ENCODE results near the gene DHCR24.
A peak's percentile ranks its signal among the peaks of the same experiment; 100 is the strongest.

DHCR24 gene

DNA sequence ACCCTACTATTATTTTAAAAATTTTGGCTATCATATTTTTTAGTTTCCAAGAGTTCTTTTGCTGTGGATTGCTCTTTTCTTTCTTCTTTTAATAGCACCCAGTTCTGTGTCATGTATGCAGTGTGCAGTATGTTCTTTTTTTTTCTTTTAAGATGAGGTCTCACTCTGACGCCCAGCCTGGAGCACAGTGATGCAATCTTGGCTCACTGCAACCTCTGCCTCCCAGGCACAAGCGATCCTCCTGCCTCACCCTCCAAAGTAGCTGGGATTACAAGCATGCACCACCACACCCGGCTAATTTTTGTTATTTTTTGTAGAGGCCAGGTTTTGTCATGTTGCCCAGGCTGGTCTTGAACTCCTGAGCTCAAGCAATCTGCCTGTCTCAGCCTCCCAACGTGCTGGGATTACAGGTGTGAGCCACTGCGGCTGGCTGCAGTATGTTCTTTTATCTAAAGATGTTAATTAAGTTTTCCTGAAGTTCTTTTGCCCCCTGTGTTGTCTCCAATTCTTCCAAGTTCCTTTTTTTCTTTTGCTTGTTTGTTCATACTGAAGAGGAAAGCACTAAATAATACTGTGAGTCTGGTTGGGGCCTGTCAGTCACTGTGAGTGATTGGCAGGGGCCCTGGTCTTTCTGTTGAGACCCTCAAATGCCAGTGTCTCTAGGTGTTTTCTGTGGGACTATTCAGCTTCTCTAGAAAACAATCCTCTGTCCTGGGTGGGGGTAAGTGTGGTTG lies 68.4 kb downstream of the DHCR24 start:
- no peak for DNase-seq (ENCODE audit: low read depth in 3 of 3, low spot score in 1 of 3)

DNA sequence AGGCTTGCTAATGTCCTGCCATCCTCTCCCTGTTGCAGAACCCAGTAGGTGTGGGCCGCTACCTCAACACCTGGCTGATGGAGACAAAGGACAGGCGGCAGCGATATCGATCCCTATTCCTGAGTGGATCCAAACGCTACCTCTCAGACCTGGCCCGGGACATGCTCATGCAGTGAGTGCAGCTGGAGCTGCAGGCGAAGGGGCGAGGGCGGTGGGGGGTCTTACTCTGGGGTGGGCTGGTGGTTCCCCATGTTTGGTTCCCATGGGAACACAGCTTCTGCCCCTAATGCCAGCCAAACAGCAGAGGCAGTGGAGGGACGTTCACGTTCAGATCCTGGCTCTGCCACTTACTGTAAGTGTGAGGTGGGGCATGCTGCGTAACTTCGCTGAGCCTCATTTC lies 70.0 kb downstream of the DHCR24 start:
- DNase-seq (ENCODE audit: low read depth in 3 of 3, low spot score in 1 of 3) = no peak

DNA sequence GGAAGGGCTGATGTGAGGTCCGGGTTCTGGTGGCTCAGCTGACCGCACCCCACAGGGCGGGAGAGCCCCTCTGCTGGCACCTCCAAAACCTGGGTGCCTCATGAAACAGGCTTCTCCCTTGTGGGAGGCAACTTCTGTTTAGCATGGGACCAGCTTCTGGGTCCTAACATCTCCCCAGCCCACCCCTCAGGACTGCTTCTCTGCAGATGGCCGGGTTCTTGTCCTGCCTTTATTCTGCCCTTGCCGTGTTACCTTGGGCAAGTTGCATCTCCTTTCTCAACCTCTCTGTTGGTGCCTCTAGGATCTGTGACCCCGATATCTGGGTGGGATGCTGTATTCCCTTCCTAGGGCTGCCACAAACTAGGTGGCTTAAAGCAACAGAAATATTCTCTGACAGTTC lies 70.9 kb downstream of the DHCR24 start:
- DNase-seq (ENCODE audit: low read depth in 3 of 3, low spot score in 1 of 3) = no peak

DNA sequence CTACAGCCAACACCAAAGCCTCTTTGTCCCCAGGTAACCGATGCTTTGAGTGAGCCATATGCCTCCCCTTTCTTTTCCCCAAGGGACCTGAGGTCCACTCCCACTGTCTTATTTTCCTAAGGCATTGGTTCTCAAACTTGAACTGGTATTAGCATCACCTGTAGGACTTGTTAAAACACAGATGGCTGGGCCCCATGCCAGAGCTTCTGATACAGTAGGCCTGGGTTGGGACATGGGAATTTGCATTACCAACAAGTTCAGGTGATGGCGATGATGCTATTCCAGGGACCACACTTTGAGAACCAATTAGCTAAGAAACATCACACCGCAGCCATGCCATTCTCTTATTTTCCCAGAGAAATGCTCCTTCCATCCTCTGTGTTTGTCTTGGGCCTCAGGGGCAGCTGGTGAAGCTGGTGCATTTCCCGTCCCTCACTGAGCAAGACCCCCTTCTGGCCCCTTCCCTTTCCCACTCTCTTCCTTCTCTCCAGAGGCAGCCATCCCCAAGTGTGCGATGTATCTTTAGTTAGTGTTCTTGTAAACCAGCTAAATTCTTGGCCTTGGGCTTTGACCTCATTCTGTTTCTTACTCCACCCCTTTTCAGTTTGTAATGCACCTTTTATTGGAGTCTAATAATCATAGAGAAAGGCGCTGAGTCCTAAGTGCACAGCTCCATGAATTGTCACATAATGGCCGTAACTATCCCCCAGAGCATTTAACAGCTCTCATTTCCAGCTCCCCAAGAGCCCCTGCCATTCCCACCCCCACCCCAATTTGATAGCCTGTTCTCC lies 71.7 kb downstream of the DHCR24 start:
- no peak for DNase-seq (ENCODE audit: low read depth in 3 of 3, low spot score in 1 of 3)

DNA sequence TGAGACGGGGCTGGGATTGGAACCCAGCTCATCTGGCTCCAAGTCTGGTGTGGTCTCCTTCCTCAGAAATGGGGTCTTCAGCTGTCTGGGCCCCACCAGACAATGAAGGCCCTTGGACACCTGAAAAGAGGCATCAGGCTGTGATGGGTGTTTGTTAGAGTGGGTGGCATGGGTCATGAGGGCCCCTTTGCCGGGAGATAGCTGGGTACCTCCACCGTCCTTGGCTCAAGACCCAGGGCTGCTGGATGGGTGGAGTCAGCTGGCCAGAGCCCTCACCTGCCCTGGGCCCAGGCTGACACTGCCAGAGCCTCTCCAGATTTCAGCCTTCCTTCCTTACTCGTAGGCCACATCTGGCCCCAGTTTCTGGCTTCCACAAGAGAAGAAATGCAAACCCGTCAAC lies 72.4 kb downstream of the DHCR24 start:
- DNase-seq (ENCODE audit: low read depth in 3 of 3, low spot score in 1 of 3) = no peak

DNA sequence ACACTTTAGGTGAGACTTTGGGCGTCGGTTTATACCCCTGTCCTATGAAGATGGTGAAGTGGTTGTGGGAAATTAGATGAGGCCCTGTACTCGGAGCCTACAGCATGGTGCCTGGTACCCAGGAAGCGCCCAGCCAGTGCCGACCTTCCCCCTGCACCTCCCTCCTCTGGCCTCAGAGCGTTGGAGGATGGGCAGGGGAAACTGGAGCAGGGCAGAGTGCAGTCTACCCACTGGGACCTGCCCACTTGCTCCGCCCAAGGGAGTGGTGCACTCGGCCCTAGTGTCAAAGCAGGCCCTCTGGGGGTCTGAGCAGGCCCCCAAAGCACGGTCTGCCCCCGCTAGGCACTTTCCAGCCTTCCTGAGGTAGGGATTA lies 72.9 kb downstream of the DHCR24 start:
- no peak for DNase-seq (ENCODE audit: low read depth in 3 of 3, low spot score in 1 of 3)

DNA sequence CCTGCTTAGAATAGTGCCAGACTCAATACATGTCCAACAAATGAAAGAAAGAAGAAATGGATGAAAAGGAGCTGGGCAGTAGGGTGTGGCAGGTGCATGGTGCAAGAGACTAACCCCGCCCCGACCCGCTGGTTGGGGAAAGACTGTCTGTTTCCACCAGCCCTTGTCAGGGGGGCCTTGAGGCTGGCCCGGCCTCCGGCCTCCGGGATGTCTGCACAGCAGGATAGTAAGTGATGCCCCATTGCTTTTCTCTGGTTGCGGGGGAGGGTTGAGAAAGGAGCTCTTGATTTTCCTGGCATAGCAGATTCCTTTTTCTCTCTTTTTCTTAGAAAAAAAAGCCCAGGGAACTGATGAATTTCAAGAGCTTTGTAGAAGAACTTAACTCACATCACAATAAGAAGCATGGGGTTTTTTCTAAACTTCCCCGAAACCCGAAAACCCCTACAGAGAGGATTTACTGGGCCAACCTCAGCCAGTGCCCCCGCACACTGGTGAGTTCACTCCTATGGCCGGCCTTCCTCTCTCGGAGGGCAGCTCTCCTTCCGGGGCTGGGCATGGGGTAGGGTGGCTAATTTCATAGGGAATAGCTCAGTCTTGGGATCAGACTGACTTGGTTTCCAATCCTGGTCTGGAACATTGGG lies 73.4 kb downstream of the DHCR24 start:
- no peak for DNase-seq (ENCODE audit: low read depth in 3 of 3, low spot score in 1 of 3)

DNA sequence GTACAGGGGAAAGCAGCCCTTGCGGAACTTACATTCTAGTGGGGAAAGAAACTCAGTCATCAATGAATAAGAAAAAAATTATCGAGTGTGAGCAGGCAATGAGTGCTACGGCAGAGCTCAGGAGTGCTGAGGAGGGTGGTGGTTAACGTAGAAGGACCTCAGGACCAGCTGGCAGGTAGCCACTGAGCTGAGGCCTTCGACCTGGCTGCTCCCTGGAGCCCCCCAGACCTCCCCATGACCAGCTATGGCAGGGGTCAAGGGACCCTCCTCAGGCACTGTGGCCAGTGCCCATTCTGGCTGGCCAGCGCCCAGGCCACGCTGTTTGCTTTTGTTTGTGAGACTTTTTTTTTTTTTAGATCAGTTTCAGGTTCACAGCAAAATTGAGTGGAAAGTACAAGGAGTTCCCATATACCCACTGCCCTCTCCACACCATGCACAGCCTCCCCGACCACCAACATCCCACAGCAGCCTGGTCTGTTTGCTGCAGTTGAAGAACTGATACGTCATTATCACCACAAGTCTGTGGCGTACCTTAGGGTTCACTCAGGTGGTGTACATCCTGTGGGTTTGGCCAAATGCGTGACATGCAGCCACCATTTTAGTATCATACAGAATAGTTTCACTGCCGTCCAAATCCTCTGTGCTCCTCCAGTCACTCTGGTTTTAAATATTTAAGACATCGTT lies 74.1 kb downstream of the DHCR24 start:
- no peak for DNase-seq (ENCODE audit: low read depth in 3 of 3, low spot score in 1 of 3)

DNA sequence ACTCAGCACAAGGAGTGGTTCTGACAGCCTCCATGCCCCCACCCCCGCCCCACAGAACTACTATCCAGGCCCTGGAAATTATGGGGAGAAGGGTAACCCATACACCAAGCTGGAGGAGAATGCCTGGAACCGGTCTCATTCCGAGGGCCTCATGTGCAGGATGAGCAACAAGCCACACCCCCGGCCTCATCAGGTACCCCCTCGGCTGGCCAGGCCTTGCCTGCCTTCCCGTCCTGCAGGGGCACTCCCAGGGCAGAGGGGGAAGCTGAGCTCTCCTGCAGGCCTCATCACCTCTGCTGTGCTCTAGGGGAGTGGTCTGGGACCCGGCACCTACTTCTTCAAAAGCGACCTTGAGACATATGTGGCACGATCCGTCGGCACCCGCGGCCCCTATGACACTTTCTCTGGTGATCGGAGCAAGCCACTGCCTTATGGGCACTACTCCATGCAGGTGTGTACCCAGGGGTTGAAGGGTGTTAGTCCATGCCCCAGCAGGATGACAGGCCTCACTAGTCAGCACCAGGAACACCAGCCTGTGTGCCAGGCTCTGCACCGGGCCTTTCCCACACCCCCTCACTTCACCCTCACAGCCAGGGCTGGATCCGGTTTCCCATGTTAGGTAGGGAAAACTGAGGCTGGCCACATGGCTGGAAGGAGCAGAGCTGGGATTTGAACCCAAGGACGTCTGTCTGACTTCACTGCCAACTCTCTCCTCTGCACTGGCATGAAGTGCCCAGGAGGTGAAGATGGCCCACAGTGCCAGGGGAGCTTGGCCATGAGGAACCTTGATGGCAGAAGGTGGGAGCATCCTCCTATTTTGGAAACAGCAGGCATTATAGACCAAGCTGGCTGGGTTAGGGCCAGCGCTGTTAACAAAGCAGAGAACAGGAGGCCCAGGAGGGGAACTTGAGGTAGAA lies 75.0 kb downstream of the DHCR24 start:
- no peak for DNase-seq (ENCODE audit: low read depth in 3 of 3, low spot score in 1 of 3)

DNA sequence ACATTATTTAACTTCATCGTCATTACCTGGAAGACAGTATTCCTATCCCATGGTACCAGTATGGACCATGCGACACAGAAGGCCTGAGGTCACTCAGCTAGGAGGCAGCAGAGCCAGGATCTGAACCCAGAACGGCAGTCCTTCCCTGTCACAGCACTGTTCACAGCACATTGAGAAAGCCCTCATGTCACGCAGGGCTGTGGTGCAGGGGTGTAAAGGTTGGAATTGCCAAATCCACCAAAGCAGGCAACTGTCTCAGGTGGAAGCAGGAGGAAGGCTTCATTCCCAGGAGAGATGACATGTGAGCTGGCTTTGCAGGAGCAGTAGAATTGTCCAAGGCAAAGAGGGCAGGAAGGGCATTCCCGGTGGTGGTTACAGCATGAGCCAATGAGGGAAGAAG lies 75.9 kb downstream of the DHCR24 start:
- no peak for DNase-seq (ENCODE audit: low read depth in 3 of 3, low spot score in 1 of 3)

DNA sequence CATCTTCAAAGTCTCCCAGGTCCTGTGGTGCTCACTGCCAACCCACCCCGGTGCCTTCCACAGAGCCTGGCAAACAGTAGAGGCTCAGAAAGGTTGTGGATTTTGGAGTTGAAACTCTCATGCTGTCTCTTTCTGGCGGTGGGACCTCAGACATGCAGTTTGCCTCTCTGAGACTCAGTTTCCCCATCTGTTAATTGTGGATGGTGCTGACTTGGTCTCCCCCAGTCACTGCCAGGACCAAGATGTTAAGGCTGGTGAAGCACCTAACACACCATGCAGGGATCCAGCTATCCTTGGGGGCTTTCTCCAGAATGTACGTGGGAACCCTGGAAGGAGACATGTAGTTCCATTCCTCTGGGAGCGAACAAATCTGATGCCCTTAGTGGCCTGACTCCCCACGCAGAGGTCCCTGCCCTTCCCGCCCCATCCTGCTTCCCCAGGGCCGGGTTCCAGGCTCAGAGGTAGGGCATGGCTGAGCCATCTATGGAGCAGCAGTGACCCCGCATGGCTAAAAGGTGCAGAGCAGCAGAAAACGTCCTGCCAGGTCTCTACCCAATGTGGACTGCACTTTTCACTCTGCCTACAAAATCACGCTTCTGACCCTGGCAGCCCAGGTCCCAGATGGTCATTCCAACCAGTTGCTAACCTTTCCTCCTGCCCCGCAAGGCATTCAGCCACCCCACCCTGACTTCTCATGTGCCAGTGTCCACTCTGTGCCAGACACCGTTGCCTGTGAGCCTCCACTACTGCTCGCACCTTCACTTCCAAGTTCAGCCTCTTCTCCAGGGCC lies 76.6 kb downstream of the DHCR24 start:
- peak in 2 of 3 donors; percentile 37 to 68 for DNase-seq (ENCODE audit: low read depth in 3 of 3, low spot score in 1 of 3)

DNA sequence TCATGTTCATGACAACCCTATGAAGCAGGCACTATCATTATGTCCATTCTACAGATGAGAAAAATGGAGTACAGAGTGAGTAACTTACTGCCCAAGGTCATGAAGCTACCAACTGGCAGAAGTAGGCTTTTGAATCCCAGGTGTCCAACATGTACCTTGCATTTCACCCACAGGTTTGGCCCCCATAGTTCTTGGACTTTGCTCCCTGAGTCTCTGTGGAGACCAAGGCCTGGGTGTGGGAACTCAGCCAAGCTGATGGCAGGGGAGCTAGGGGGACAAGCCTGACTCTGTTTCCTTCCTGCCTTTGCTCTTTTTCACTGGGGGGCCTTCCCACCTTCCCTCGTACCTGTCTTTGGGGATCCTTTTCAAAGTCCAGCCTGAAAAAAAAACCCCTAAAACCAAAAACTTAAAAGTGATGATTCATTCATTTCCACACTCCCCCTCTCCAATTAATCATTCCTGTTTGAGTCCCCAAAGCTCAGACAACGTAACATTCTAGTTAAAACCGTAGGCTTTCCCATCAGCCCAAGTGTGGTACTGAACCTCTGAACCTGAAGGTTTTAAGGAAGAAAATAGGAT lies 77.4 kb downstream of the DHCR24 start:
- DNase-seq (ENCODE audit: low read depth in 3 of 3, low spot score in 1 of 3) = no peak

DNA sequence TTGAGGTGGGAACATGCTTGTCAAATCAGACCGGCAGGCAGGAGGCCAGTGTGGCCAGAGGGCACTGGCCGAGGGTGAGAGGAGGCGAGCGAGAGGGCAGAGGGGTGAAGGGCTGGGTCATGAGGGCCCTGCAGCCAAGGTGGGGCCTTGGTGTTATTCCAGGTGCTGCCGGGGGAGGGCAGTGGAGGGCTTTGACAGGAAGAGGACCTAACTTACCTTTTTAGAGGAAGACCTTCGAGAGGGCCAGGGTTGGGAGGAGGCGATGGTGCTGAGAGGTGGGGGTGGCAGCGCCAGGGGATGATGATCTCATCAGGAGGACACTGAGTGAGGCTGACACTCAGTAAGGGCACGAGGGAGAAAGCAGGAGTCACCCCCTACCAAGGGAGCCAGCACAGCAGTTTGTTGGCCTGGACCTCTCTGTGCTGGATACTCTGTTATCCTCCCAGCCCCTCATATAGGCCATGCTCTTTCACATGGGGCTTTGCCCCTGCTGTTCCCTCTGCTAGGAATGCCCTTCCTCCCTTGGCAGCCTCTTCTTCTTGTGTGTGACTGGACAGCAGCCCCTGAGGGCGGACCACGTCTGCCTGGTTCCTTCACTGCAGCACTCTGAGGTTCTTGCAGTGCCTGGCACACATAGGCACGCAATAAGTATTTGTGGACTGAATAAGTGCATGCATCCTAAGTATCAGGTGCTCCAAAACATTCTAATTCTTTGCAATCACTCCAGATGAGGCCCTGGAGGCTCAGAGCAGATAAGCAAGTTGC lies 78.4 kb downstream of the DHCR24 start:
- no peak for DNase-seq (ENCODE audit: low read depth in 3 of 3, low spot score in 1 of 3)

DNA sequence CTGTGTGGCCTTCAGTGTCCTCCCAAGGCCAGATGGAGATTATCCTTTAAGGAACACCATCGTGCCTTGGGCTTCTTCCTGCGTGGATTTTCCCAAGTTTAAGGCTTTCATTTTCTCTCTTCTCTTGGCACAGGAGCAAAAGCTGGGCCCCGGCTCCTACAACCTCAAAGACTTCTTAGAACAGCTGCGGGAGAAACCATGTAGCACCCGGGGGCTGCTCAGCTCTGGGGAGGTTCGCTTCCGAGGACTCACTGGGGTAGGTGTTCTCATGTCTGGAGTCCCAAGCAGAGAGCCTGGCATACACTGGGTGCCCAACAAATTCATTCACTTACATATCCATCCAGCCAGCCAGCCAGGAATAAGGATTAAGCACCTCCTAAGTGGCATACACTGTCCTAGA lies 79.2 kb downstream of the DHCR24 start:
- no peak for DNase-seq (ENCODE audit: low read depth in 3 of 3, low spot score in 1 of 3)

DNA sequence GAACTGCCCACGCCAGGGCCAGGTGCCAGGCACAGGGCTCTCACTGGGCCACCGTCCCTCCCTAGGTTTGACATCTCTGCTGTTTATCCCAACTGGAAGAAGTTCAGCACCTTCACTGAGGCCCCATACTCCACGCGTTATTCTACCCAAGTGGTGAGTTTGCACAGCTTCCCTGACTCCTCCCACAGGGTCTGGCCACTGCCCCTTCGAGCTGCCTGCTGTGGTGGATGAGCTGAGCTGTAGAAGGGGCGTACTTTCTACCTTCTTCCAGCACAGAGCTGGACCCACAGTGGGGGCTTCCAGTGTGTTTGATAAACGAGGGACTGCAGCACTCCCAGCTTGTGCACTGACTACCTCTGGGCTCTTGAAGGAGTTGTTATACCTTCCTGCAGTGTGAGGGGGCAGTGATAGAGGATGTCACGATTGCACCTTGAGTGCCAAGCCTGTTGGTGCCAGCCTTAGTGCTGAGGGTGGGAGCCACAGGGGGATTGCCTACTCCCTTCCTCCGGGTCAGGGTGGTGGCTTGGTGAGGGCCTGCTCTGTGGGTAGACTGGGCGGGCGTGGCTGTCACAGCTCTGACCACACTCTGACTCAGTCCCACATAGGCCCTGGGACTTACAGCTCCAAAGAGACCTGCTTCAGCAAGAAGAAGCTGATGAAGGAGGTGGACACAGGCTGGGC lies 79.9 kb downstream of the DHCR24 start:
- no peak for DNase-seq (ENCODE audit: low read depth in 3 of 3, low spot score in 1 of 3)

DNA sequence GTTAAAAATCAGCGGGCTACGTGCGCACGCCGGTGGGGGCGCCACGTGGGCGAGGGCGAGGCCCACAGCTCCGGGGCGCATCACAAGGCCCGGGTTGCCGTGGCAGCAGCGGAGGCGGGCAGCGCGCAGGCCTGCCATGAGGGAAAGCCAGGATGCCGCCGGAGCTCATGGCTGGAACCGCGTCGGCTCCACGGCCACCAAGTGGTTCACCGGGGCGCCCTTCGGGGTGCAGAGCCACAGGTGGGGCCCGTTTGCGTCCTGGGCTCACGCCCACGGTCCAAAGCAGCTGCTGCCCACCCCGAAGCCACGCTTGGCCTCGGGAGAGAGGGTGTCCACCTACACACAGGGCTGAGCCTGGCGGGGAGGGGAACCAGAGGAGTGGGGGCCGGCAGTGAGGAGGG lies 81.0 kb downstream of the DHCR24 start:
- no peak for DNase-seq (ENCODE audit: low read depth in 3 of 3, low spot score in 1 of 3)

DNA sequence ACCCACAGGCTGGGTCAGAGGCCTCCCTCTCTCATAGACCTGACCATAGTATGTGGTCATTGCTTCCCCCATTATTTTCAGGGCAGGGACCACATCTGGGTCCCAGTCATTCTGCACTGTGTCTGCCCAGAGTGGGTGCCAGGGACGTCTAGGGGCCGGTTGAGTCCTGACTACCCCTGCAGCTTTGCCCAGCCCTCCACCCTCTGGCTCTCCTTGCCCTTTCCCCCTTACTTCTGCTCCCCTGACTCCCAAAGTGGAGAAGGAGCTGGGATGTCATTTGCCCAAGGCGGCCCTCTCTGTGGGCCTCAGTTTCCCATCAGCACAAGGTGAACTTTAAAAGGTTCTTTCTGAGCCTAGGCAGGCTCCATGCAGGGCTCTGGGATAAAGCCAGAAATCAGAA lies 81.5 kb downstream of the DHCR24 start:
- DNase-seq (ENCODE audit: low read depth in 3 of 3, low spot score in 1 of 3) = no peak

DNA sequence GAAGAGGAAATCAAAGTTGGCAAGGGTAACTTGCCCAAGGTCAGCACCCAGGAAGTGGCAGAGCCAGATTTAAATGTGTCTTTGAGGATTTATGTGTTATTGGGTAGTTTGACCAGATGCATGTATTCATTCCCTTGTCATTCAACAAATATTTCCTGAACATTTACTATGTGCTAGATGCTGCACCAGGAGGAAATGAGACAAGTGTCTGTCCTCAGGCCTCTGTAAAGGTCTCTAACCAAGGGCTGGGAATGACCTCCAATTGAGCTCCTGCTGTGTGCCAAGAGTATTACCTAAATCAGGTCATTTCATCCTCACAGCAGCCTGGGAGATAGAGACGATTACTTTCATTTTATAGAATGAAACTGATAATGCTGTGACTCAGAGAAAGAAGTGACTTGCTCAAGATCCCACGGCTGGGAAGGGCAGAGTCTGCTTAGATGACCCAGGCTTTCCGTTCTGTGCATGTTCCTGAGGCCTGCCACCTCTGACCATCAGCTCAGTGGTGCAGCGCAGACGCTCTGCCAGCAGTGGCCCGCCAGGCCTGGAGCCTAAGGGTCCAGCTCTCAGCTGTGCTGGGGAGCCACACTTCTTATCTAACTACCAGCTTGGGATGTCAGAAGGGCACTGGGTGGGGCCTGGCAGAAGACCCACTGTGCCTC lies 82.4 kb downstream of the DHCR24 start:
- DNase-seq (ENCODE audit: low read depth in 3 of 3, low spot score in 1 of 3) = no peak

All from stimulated activated CD4-positive, alpha-beta T cell treated with anti-CD3 and anti-CD28 coated beads, TNF-alpha, amount 100 ng/mL, for 1 hour (primary cell).